Left lung (tissue), 10 donors: ENCODE results near the gene SLC35E1. TPM values are rescaled to one million over a fixed set of nuclear protein-coding genes. Genes with fewer than 3 reads are reported as not detected.

Source experiments
- ATAC-seq: fragments of 200-7000 bp; cut with Tn5 transposase; one replicate; pipeline ENCODE4 v1.9.1; 2020; ENCODE audit warnings: moderate library complexity
- DNase-seq, 4 donors: peaks; one replicate each; pipeline ENCODE4 v3.0.0-alpha.2; 2013 to 2020
- H3K27ac ChIP-seq, 2 donors: fragments of 200-600 bp; sonication (generic) in 1 of 2; one replicate each; pipeline versions ENCODE4 v1.5.0 to v1.8.0; 2020 to 2021
- H3K27me3 ChIP-seq, 2 donors: fragments of 200-600 bp; sonication (generic) in 1 of 2; one replicate each; pipeline versions ENCODE4 v1.5.0 to v1.8.0; 2020 to 2021
- H3K36me3 ChIP-seq, 2 donors: fragments of 200-600 bp; sonication (generic) in 1 of 2; one replicate each; pipeline versions ENCODE4 v1.5.0 to v1.8.0; 2020 to 2021
- H3K4me1 ChIP-seq, 2 donors: fragments of 200-600 bp; one replicate each; pipeline ENCODE4 v1.8.0; 2021
- H3K4me3 ChIP-seq, 2 donors: fragments of 200-600 bp; sonication (generic) in 1 of 2; one replicate each; pipeline versions ENCODE4 v1.5.0 to v1.8.0; 2020 to 2021; ENCODE audit warnings: mild to moderate bottlenecking in 1 of 2
- H3K9me3 ChIP-seq, 2 donors: fragments of 200-600 bp; sonication (generic) in 1 of 2; one replicate each; pipeline versions ENCODE4 v1.5.0 to v1.8.0; 2020 to 2021
- intact Hi-C, 2 donors: fragments of 100-400 bp; cut with DNase I; formaldehyde crosslinking; loops; one replicate each; pipeline versions ENCODE4 v1.11.2 to v1.14.2; 2022
- polyA plus RNA-seq, 6 donors: library from polyadenylated mRNA; unstranded; fragments of 120-200 nt; gene quantifications; one replicate each; pipeline ENCODE4 v1.2.1, GENCODE V29; 2013; ENCODE audit not compliant: insufficient read length in 6 of 6
- total RNA-seq, 2 donors: library from RNA; stranded (reverse); fragmentation: NEBNext Ultra II Directional; extraction: Animal tissue kit (Norgen Biotek cat#: 25700); gene quantifications; one replicate each; pipeline ENCODE4 v1.2.1, GENCODE V29; 2021
- TF ChIP-seq, protein P1 (sequence below), 2 donors: fragments of 200-600 bp; sonication (generic) in 1 of 2; IDR thresholded peaks; one replicate each; pipeline versions ENCODE4 v1.5.0 to v1.8.0; 2021; ENCODE audit warnings: antibody characterized with exemption in 2 of 2
- donor health status: DM: no; HTN: yes; CAD: no.
- donor health status: DM: no; HTN: no; CAD: no.

Gene SLC35E1
- total and polyA plus RNA-seq, 8 donors = 46.5 to 56.7 (median 50.6) TPM

DNA sequence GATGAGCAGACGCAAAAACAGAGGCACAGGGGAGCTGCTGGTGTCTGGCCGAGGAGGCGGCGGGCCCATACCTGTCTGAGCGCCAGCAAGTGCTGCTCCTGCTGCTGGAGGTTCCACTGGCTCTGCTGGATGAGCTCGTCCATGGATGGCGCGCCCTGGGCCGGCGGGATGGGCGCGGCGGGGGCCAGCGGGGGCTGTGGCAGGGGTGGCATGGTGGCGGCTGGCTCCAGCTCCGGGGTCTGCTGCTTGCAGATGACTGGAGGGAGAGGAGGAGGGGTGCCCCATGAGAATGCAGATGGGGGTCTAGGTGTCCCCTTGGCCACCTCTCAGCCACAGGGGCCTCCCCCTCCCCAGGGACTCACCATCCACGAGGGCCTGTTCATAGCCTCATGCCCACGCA lies 36.8 kb downstream of the SLC35E1 start:
- Histone ChIP-seq H3K27me3 (no peaks in the 10 kb centered on the region), H3K4me3 (no peak overlapping the region), H3K27ac (no peak overlapping the region), H3K36me3 (peaks cover 0 to 96% of the 10 kb centered on the region in 2 donors), H3K9me3 (no peaks in the 10 kb centered on the region), H3K4me1 (peaks cover 0 to 15% of the 10 kb centered on the region in 2 donors)
- DNase-seq (peak in 1 of 4 donors; percentile 73), ATAC-seq (no peak)
- TF ChIP-seq, protein P1, sequence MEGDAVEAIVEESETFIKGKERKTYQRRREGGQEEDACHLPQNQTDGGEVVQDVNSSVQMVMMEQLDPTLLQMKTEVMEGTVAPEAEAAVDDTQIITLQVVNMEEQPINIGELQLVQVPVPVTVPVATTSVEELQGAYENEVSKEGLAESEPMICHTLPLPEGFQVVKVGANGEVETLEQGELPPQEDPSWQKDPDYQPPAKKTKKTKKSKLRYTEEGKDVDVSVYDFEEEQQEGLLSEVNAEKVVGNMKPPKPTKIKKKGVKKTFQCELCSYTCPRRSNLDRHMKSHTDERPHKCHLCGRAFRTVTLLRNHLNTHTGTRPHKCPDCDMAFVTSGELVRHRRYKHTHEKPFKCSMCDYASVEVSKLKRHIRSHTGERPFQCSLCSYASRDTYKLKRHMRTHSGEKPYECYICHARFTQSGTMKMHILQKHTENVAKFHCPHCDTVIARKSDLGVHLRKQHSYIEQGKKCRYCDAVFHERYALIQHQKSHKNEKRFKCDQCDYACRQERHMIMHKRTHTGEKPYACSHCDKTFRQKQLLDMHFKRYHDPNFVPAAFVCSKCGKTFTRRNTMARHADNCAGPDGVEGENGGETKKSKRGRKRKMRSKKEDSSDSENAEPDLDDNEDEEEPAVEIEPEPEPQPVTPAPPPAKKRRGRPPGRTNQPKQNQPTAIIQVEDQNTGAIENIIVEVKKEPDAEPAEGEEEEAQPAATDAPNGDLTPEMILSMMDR (IDR thresholded peaks at IDR 0.05) = no peak
- intact Hi-C loops = no loop called here

DNA sequence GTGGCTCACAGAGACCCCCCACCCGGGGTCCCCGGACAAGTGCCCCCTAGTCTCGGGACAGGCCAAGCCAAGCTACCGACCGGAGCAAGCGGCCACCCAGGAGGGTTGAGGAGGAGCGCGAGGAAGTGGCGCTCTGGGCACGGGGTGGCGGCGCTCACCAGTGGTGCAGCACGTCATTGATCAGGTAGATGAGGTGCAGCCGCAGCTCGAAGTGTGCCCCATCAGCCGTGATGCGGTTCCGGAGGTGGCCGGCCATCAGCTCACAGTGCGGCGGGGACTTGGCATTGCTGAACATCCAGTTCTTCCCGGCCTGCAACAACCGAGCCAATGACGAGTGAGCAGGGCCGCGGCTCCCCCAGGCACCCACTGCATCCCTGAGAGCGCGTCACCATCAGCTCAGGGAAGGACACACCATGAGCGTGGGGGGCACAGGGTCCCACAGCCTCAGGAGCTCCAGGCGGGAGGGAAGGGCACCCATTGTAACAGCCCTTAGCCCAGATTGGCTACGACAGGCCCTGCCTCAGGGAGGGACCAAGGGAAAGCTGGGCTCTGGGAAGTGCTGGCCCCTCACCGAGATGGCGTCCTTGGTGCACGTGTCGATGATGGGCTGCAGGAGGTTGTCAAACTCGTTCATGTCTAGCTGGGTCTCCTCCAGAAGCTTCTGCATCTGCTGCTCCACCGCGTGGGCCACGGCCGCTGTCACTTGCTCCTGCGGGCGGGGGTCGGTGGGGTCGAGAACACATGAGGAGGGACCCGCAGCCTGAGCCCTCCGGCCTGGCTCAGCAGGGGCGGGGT lies 39.6 kb downstream of the SLC35E1 start:
- H3K36me3 ChIP-seq = peaks cover 0 to 100% of the 10 kb centered on the region in 2 donors
- H3K4me3 ChIP-seq = no peak overlapping the region
- H3K4me1 ChIP-seq = peaks cover 0 to 2% of the 10 kb centered on the region in 2 donors
- H3K27me3 ChIP-seq = no peaks in the 10 kb centered on the region
- intact Hi-C loops = no loop called here
- no peaks in the 10 kb centered on the region for H3K9me3 ChIP-seq
- DNase-seq (peak in 1 of 4 donors; percentile 19), ATAC-seq (no peak)
- TF ChIP-seq, protein P1 (IDR thresholded peaks at IDR 0.05) = no peak
- H3K27ac ChIP-seq = no peak overlapping the region

DNA sequence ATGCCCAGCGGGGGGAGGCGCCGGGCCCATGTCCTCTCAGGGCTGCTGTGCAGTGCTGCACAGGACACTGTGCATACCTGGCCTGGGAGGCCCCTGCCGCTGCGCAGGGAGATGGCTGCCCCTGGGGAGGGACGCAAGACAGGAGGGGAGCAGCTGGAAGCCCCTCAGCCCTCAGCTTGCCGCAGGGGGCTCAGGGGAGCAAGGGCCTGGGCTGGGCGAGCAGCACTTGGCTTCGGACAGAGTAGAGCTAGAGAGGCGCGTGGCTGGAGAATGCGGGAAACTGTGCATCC lies 40.9 kb downstream of the SLC35E1 start:
- ATAC-seq = no peak
- no peaks in the 10 kb centered on the region for H3K4me1 ChIP-seq
- no peak for DNase-seq
- no peak overlapping the region for H3K4me3 ChIP-seq
- peaks cover 0 to 100% of the 10 kb centered on the region in 2 donors for H3K36me3 ChIP-seq
- H3K27me3 ChIP-seq = no peaks in the 10 kb centered on the region
- intact Hi-C loops = no loop called here
- no peak overlapping the region for H3K27ac ChIP-seq
- TF ChIP-seq, protein P1 (IDR thresholded peaks at IDR 0.05) = no peak
- H3K9me3 ChIP-seq = no peaks in the 10 kb centered on the region

DNA sequence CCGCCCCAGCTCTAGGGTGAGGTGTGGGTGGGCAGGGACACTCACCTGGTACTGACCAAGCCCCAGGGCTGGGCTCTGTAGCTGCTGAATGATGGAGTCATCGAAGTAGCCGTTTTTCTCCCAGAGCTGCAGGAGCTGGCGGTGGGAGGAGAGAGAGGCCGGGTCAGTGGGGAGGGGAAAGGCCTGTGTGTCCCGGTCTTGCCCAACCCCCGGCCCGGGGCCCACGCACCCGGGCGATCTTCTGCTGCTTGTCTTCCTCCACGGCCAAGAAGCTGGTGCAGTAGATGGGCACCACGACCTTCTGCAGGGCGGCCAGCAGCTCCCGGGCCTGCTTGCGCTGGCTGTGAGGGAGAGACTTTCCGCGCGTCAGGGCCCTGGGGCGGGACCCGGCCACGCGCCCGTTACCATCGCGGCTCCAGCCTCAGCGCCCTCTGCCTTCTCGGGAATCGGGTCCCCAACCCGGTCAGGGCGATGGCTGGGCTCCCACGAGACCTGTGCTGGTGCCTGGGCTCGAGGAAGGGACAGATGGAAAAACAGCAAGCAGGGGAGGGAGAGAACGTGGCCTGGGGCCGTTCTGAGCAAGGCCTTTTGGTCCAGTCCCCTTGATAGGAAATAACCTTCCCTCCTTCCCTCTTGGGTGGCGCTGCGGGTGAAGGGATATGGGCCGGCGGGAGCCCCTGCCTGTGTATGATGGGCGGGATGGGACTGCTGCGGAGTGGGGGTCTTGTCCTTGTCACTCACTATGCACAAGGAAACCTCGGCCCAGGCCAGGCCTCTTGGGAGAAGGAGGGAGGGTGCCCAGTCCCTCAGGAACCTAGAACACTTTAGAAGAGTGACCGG lies 41.5 kb downstream of the SLC35E1 start:
- peaks cover 0 to 100% of the 10 kb centered on the region in 2 donors for H3K36me3 ChIP-seq
- H3K27ac ChIP-seq = no peak overlapping the region
- H3K4me1 ChIP-seq = no peaks in the 10 kb centered on the region
- no peak overlapping the region for H3K4me3 ChIP-seq
- H3K9me3 ChIP-seq = no peaks in the 10 kb centered on the region
- ATAC-seq (no peak), DNase-seq (no peak)
- no peaks in the 10 kb centered on the region for H3K27me3 ChIP-seq
- TF ChIP-seq, protein P1 (IDR thresholded peaks at IDR 0.05) = no peak
- intact Hi-C loops = no loop called here

DNA sequence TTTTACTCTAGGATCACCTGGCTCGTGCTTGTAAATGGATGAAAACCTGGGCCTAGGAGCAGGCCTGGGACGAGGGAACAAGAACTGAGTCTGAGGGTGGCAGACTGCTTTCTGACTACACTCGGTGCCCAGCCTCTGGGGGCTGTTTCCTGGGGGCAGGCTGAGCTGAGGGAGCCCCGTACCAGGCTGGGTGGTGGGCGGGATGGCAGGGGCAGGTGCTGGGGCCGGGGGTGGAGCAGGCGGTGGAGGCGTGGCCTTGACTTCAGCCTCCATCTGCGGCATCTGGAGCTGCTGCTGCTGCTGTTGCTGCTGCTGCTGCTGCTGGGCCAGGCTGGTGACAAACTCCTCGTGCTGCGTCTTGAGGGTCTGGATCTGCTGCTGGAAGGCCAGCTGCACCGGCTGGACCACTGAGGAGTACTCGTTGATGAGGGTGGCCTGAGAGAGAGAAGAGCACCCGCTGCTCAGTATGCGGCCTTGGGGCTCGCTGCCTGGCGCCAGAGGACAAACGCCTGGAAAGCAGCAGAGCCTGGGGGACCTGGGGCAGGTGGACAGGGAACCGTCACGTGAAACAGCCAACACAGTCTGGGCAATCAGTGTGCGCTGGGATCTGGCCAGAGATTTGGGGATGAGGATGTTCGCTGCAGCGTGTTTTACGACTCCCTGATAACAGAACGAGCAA lies 42.6 kb downstream of the SLC35E1 start:
- Histone ChIP-seq H3K4me3 (no peak overlapping the region), H3K4me1 (no peaks in the 10 kb centered on the region), H3K9me3 (no peaks in the 10 kb centered on the region), H3K36me3 (peaks cover 0 to 100% of the 10 kb centered on the region in 2 donors), H3K27ac (no peak overlapping the region), H3K27me3 (no peaks in the 10 kb centered on the region)
- intact Hi-C loops = no loop called here
- ATAC-seq (no peak), DNase-seq (no peak)
- TF ChIP-seq, protein P1 (IDR thresholded peaks at IDR 0.05) = no peak
